ENCODE measurements around the gene GRIK2. TPM values are rescaled to one million over a fixed set of nuclear protein-coding genes. Genes with fewer than 3 reads are reported as not detected.

The GRIK2 gene
- total and polyA plus RNA-seq, 7 donors = 0.03 to 2.9 (median 0.53) TPM; not detected in 1

- H3K4me3 ChIP-seq = no peak overlapping the region
- H3K36me3 ChIP-seq (ENCODE audit: insufficient read depth in 1 of 2, low read depth in 1 of 2) = no peaks in the 10 kb centered on the region
- DNase-seq (no peak), ATAC-seq (no peak)
- no peaks in the 10 kb centered on the region for H3K4me1 ChIP-seq
- H3K27ac ChIP-seq = no peak overlapping the region
- H3K27me3 ChIP-seq (ENCODE audit: insufficient read depth in 3 of 3, low read length in 2 of 3) = no peaks in the 10 kb centered on the region
- intact Hi-C loops (cut with DNase I) = no loop called here
- TF ChIP-seq, protein P1, sequence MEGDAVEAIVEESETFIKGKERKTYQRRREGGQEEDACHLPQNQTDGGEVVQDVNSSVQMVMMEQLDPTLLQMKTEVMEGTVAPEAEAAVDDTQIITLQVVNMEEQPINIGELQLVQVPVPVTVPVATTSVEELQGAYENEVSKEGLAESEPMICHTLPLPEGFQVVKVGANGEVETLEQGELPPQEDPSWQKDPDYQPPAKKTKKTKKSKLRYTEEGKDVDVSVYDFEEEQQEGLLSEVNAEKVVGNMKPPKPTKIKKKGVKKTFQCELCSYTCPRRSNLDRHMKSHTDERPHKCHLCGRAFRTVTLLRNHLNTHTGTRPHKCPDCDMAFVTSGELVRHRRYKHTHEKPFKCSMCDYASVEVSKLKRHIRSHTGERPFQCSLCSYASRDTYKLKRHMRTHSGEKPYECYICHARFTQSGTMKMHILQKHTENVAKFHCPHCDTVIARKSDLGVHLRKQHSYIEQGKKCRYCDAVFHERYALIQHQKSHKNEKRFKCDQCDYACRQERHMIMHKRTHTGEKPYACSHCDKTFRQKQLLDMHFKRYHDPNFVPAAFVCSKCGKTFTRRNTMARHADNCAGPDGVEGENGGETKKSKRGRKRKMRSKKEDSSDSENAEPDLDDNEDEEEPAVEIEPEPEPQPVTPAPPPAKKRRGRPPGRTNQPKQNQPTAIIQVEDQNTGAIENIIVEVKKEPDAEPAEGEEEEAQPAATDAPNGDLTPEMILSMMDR (IDR thresholded peaks at IDR 0.05) = no peak
- WGBS, 3 donors = 73 to 78% (median 75%) methylated on average over 1 of the region's 1 CpG
- no peaks in the 10 kb centered on the region for H3K9me3 ChIP-seq
Observed at GRCh38 chr6:101722991-101723579, 329.6 kb downstream of the GRIK2 start.

GRCh38 chr6:101728388-101728787 is 334.9 kb downstream of the GRIK2 start:
- ATAC-seq (no peak), DNase-seq (no peak)
- TF ChIP-seq, protein P1 (IDR thresholded peaks at IDR 0.05) = no peak
- Histone ChIP-seq H3K4me3 (no peak overlapping the region), H3K4me1 (no peaks in the 10 kb centered on the region), H3K27me3 (ENCODE audit: insufficient read depth in 3 of 3, low read length in 2 of 3) (no peaks in the 10 kb centered on the region), H3K9me3 (no peaks in the 10 kb centered on the region), H3K27ac (no peak overlapping the region), H3K36me3 (ENCODE audit: insufficient read depth in 1 of 2, low read depth in 1 of 2) (no peaks in the 10 kb centered on the region)
- 57 to 74% (median 63%) methylated on average over 2 of the region's 2 CpGs for WGBS, 3 donors
- intact Hi-C loops (cut with DNase I) = no loop called here

GRCh38 chr6:101728956-101729355 is 335.4 kb downstream of the GRIK2 start:
- Histone ChIP-seq H3K4me3 (no peak overlapping the region), H3K9me3 (no peaks in the 10 kb centered on the region), H3K4me1 (no peaks in the 10 kb centered on the region), H3K27me3 (ENCODE audit: insufficient read depth in 3 of 3, low read length in 2 of 3) (no peaks in the 10 kb centered on the region), H3K27ac (no peak overlapping the region), H3K36me3 (ENCODE audit: insufficient read depth in 1 of 2, low read depth in 1 of 2) (no peaks in the 10 kb centered on the region)
- no peak for ATAC-seq
- TF ChIP-seq, protein P1 (IDR thresholded peaks at IDR 0.05) = no peak
- DNase-seq = no peak
- intact Hi-C loops (cut with DNase I) = no loop called here

GRCh38 chr6:101730954-101731353 is 337.4 kb downstream of the GRIK2 start:
- Histone ChIP-seq H3K27ac (no peak overlapping the region), H3K4me3 (no peak overlapping the region), H3K36me3 (ENCODE audit: insufficient read depth in 1 of 2, low read depth in 1 of 2) (no peaks in the 10 kb centered on the region), H3K27me3 (ENCODE audit: insufficient read depth in 3 of 3, low read length in 2 of 3) (no peaks in the 10 kb centered on the region), H3K4me1 (no peaks in the 10 kb centered on the region), H3K9me3 (no peaks in the 10 kb centered on the region)
- no peak for DNase-seq
- ATAC-seq = no peak
- intact Hi-C loops (cut with DNase I) = no loop called here
- TF ChIP-seq, protein P1 (IDR thresholded peaks at IDR 0.05) = no peak
- 32 to 38% (median 38%) methylated on average over 2 of the region's 2 CpGs for WGBS, 3 donors

- no peak overlapping the region for H3K27ac ChIP-seq
- TF ChIP-seq, protein P1 (IDR thresholded peaks at IDR 0.05) = no peak
- no peaks in the 10 kb centered on the region for H3K4me1 ChIP-seq
- intact Hi-C loops (cut with DNase I) = no loop called here
- H3K36me3 ChIP-seq (ENCODE audit: insufficient read depth in 1 of 2, low read depth in 1 of 2) = no peaks in the 10 kb centered on the region
- H3K9me3 ChIP-seq = no peaks in the 10 kb centered on the region
- DNase-seq = no peak
- no peak overlapping the region for H3K4me3 ChIP-seq
- ATAC-seq = no peak
- H3K27me3 ChIP-seq (ENCODE audit: insufficient read depth in 3 of 3, low read length in 2 of 3) = no peaks in the 10 kb centered on the region
Observed at GRCh38 chr6:101733899-101734298, 340.4 kb downstream of the GRIK2 start.

Measured in psoas muscle (tissue), 8 donors.